GM18505 (cell line): ENCODE measurements around the gene LBH.

Experiments
- ATAC-seq: cut with Tn5 transposase; IDR thresholded peaks from one replicate; pipeline ENCODE4 v1.9.1; 2021; ENCODE audit not compliant: unreplicated experiment
- POLR2A ChIP-seq: IDR thresholded peaks from 4 replicates; pipeline ENCODE4 v1.6.1; 2011; ENCODE audit warnings: borderline replicate concordance; ENCODE audit not compliant: insufficient read depth, insufficient read length; ENCODE audit errors: extremely low read depth

Gene LBH

DNA sequence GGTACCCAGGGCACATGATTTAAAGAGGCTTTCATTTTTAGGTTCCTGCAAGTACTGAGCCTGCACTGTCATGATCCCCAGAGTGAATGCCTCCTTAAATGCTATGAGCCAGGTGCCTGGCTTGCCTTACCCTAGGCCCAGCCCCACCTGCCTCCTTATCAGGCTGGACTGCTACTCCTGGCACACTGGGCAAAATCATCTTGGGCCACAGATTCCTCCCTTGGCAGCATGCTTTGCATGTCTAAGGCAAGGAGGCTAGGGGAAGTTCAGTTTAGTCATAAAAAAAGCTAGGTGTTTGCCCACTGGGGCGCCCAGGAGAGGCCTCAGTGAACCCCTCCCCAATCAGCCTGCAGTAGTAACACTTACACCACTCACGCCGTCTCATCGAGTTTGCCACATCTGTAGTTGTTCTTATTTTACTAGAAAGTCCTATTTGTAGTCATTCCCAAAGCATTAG lies 45.1 kb downstream of the LBH start:
- TF ChIP-seq POLR2A, result no peak
- no peak for ATAC-seq

DNA sequence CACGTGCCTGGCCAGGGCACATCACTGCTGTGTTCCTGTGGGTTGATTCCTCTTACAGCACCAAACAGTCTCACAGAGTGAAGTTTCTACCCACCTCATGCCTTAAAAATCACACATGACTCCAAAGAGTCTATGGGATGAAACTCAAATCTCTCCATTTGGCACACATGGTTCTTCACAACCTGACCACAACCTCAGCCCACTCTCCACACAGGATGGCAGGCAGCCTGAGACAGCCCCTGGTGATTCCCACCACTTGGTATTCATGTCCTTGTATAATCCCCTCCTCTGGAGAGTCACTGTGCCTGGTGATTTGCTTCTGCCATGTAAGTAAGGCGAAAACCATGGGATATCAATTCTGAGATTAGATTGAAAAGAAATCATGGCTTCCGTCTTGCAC lies 46.2 kb downstream of the LBH start:
- no peak for ATAC-seq
- TF ChIP-seq POLR2A, result no peak

DNA sequence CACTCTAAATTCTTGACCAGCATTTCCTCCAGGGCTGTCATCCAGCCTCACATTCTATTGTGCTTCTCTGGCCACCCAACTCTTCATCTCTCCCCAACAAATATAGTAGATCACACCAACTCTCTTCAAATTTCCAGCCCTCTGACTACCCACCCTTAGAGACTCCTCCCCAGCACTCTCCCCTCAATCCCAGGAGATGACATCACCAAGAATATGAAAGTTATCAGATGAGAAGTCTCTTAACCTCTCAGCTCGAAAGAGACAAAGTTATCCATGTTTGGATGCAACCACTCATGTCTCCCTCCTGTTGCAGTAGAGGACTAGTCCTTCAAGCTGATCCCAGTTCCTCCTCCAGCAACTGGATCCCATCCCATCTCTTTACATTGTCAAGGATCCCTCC lies 47.1 kb downstream of the LBH start:
- no peak for ATAC-seq
- TF ChIP-seq POLR2A, result no peak

GRCh38 chr2:30280596-30281434 lies 49.5 kb downstream of the LBH start:
- ATAC-seq, result no peak
- no peak for TF ChIP-seq POLR2A

DNA sequence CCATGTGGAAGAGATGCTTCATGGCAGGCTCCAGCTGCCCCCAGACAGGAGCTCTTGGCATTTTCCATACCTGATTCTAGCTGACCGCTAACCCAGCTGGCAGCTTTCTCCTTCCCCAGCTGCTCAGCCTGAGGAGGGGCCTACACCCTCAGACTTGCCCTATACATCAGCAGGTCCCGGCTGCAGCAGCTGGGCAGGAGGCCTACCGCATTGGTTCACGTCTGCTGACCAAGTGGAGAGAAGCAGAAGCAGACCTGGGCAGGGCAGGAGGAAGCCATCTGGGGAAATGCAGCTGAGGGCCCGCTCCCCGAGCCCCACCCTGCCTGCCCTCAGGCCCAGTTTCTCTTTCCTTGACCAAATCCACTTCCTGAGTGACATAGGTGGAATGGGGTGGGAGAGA lies 50.7 kb downstream of the LBH start:
- TF ChIP-seq POLR2A, result no peak
- ATAC-seq, result peak; percentile 83

GRCh38 chr2:30282721-30283120 lies 51.4 kb downstream of the LBH start:
- no peak for TF ChIP-seq POLR2A
- no peak for ATAC-seq

GRCh38 chr2:30283931-30284565 lies 52.7 kb downstream of the LBH start:
- TF ChIP-seq POLR2A, result no peak
- ATAC-seq, result no peak

DNA sequence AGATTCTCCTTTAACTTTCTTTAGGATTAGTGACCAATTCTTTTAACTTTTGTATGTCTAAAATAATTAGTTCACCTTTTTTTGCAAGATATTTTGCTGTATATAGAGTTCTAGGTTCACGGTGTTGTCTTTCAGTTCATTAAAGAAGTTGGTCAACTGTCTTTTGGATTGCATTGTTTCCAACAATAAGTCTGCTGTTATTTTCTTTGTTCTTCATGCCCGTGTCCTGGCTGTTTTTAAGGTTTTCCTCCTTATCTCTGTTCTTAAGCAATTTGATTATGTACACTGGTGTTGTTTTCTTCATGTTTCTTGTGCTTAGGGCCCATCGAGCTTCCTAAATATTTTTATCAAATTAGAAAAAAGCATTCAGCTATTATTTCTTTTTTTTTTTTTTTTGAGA lies 54.4 kb downstream of the LBH start:
- no peak for TF ChIP-seq POLR2A
- no peak for ATAC-seq

DNA sequence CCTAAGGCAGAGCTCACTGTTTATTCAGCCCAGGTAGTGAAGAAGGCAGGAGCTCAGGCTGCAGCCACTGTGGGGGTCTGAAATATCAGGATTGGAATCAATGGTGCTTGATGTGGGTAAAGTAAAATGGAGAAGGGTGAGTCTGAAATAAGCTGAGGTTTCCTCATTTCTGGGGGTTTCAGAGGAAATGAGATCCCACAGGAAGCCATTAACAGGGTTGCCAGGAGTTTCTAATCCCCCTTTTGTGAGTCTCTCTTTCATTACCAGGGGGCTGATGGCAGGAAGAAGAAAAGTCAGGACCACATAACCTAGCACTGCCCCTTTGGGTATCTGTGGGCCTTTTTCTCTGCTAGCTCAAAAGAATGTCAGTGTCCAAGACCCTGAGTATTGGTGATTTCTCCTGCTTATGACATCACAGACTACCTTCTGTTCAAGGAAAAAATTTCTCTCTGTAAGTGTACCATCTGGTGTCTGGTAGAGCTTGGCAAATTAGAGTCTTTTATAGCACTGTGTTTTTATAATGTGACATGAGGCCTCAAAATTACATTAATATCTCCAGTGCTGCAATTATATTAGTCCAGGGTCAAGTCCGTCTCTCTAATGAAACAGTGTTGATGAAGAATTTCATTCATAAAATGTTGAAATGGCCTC lies 56.0 kb downstream of the LBH start:
- TF ChIP-seq POLR2A, result no peak
- no peak for ATAC-seq

DNA sequence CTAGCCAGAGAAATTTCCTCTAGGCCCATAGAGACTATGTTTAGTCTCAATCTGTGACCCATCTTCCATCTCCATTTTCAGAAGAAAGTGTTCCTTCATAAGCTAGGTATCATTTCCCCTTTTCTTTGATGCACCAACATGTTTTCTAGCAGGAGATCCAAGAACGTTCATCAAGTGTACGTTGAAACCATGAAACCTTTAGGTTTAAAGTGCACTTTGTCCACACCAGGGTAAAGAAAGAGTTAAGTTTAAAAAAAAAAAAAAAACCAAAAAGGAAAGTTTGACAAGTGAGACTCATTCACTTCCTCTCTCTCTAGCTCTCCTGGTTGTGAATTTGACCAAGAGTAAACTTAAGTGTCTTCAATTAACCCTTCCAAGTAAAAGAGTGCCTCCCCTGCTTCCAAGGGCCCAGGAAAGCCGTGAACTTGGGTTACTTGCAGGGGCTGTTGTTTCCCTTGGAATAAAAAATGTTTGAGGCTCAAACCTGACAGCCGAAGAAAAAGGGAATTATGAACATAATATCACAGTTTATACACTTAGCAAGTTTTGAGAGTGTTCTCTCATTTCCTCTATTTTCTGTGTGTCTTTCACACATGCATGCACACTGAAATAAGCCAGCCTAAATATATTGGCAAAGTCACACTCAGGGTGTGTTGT lies 56.7 kb downstream of the LBH start:
- peak; percentile 52 for ATAC-seq
- no peak for TF ChIP-seq POLR2A

GRCh38 chr2:30288561-30288960 lies 57.2 kb downstream of the LBH start:
- ATAC-seq, result no peak

DNA sequence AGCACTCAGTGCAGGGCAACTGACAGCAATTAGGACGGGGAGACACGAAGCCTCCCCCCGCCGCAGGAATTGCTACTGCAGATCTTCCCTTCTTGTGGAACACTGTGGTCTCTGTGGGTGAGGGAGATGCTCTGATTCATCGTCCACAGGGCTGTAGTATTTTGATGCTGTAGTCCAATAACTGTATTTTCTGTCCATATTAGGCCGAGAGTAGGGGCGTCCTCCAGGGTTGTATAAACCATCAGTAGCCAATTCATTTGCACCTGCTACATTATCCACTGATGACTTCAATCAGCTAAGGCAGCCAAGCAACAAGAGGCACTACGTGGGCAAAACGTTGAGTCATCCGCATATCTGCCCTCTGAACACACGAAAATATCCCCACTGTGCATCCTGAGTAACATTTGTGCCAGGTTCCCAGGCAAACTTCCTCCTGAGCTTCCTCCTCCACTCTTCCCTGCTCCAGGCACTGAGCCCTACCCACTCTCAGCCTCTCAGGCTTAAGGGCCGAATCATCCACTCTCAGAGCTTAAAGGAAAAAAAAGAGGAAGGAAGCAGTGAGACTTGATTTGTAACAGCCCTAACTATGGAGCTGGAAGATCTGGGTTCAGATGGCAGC lies 62.1 kb downstream of the LBH start:
- TF ChIP-seq POLR2A, result no peak
- ATAC-seq, result no peak

More at GRCh38 chr2:30288561-30288960, 57.2 kb downstream of the LBH start:
- no peak for TF ChIP-seq POLR2A

DNA sequence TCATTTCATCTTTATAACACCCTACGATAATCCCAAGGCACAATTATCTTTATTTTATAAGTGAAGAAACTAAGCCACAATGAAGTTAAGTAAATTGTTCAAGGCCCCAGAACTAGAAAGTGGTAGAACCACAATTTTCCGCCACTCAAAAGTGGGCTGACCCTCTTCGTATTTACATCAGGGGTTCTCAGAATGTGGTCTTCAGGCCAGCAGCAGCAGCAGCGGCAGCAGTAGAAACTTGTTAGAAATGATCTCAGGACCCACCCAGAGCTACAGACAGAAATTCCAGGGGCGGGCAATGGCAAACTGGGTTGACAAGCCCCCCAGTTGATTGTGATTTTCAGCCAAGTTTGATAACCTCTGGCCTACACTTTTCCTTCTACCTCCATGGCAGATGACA lies 62.8 kb downstream of the LBH start:
- no peak for ATAC-seq
- no peak for TF ChIP-seq POLR2A
